Mesothelial cell of epicardium (in vitro differentiated cells): ENCODE measurements around the gene HFM1. TPM values are rescaled to one million over a fixed set of nuclear protein-coding genes. Genes with fewer than 3 reads are reported as not detected.
"Not testable (repeated sequence)": the region's sequence is repeated elsewhere in the genome, so short reads cannot be mapped to it uniquely, and the experiment has no call there.

ENCODE experiments used
- DNase-seq, 2 experiments: peaks; one replicate each; pipeline ENCODE4 v3.0.0; 2021; ENCODE audit warnings: low spot score in 2 of 2; ENCODE audit not compliant: unreplicated experiment in 2 of 2
- H3K27ac Mint-ChIP-seq: 2 replicates; pipeline ENCODE4 v1.8.0; 2021; ENCODE audit warnings: mixed read lengths
- H3K27me3 Mint-ChIP-seq: 2 replicates; pipeline ENCODE4 v1.8.0; 2021; ENCODE audit warnings: low read depth, mixed read lengths
- H3K36me3 Mint-ChIP-seq: 2 replicates; pipeline ENCODE4 v1.8.0; 2021; ENCODE audit warnings: mixed read lengths
- H3K4me1 Mint-ChIP-seq: 2 replicates; pipeline ENCODE4 v1.8.0; 2021; ENCODE audit warnings: mixed read lengths
- H3K4me3 Mint-ChIP-seq: 2 replicates; pipeline ENCODE4 v1.8.0; 2021; ENCODE audit warnings: mild to moderate bottlenecking, moderate library complexity, mixed read lengths
- H3K9me3 Mint-ChIP-seq: 2 replicates; pipeline ENCODE4 v1.8.0; 2021; ENCODE audit warnings: mixed read lengths
- total RNA-seq: library from RNA; stranded (reverse); gene quantifications from 3 replicates; pipeline ENCODE4 v1.2.1, GENCODE V29; 2021
- TF ChIP-seq, protein P1 (sequence below): fragments of 200-600 bp; sonication (generic); IDR thresholded peaks from one replicate; pipeline ENCODE4 v1.5.0; 2021; ENCODE audit warnings: antibody characterized with exemption; ENCODE audit not compliant: unreplicated experiment

The HFM1 gene
- total RNA-seq, 1 donor from 2014 or later: 6.1 TPM

DNA sequence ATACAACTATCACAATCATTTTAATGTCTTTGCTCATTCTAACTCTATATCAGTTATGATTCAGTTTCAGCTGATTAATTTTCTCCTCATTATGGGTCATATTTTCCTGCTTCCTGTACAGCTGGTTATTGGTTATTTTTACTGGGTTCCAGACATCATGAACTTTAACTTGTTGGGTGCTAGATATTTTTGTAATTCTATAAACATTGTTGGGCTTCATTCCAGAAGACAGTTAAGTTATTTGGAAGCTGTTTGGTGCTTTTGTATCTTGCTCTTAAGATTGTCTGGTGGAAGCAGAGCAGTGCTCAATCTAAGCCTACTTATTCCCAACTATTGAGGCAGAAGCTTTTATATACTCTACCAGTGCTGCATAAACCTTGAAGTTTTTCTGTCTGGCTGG, 34.4 kb upstream of the HFM1 start:
- no peak overlapping the region for H3K27ac Mint-ChIP-seq

DNA sequence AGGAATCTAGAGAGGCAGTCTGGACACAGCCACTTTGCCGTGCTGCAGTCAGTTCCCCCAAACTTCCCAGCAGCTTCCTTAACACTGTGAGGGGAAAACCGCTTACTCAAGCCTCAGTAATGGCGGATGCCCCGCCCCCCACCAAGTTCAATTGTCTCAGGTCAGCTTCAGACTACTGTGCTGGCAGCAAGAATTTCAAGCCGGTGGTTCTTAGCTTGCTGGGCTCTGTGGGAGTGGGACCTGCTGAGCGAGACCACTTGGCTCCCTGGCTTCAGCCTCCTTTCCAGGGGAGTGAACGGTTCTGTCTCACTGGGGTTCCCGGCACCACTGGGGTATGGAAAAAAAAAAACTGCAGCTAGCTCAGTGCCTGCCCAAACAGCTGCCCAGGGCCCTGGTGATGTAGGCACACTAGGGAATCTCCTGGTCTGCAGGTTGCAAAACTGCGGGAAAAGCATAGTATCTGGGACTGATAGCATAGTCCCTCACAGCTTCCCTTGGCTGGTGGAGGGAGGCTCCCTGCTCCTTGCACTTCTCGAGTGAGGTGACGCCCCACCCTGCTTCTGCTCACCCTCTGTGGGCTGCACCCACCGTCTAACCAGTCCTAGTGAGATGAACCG, 23.7 kb upstream of the HFM1 start:
- Mint-ChIP-seq H3K27ac (no peak overlapping the region), H3K4me3 (peak overlapping the region; percentile 28), H3K9me3 (peaks cover 7% of the 10 kb centered on the region), H3K36me3 (no peaks in the 10 kb centered on the region), H3K4me1 (no peaks in the 10 kb centered on the region), H3K27me3 (peaks cover 27% of the 10 kb centered on the region)
- TF ChIP-seq, protein P1, sequence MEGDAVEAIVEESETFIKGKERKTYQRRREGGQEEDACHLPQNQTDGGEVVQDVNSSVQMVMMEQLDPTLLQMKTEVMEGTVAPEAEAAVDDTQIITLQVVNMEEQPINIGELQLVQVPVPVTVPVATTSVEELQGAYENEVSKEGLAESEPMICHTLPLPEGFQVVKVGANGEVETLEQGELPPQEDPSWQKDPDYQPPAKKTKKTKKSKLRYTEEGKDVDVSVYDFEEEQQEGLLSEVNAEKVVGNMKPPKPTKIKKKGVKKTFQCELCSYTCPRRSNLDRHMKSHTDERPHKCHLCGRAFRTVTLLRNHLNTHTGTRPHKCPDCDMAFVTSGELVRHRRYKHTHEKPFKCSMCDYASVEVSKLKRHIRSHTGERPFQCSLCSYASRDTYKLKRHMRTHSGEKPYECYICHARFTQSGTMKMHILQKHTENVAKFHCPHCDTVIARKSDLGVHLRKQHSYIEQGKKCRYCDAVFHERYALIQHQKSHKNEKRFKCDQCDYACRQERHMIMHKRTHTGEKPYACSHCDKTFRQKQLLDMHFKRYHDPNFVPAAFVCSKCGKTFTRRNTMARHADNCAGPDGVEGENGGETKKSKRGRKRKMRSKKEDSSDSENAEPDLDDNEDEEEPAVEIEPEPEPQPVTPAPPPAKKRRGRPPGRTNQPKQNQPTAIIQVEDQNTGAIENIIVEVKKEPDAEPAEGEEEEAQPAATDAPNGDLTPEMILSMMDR: no peak
- DNase-seq: no peak

More for the DNA sequence above, 34.4 kb upstream of the HFM1 start:
- Mint-ChIP-seq H3K9me3 (peaks cover 25% of the 10 kb centered on the region), H3K4me3 (no peak overlapping the region), H3K36me3 (peaks cover 2% of the 10 kb centered on the region), H3K4me1 (no peaks in the 10 kb centered on the region), H3K27me3 (peaks cover 16% of the 10 kb centered on the region)
- TF ChIP-seq, protein P1: no peak
- no peak for DNase-seq

DNA sequence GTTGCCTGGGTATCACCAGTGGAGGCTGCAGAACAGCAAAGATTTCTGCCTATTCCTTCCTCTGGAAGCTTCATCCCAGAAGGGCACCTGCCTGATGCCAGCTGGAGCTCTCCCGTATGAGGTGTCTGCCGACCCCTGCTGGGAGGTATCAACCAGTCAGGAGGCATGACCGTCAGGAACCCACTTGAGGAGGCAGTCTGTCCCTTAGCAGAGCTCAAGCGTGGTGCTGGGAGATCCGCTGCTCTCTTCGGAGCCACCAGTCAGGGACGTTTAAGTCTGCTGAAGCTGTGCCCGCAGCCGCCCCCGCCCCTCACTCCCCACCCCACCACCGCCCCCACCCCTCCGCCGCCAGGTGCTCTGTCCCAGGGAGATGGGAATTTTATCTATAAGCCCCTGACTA, 23.1 kb upstream of the HFM1 start:
- no peaks in the 10 kb centered on the region for H3K36me3 Mint-ChIP-seq
- H3K4me1 Mint-ChIP-seq: no peaks in the 10 kb centered on the region
- peaks cover 27% of the 10 kb centered on the region for H3K27me3 Mint-ChIP-seq
- H3K4me3 Mint-ChIP-seq: no peak overlapping the region
- no peak overlapping the region for H3K27ac Mint-ChIP-seq
- H3K9me3 Mint-ChIP-seq: peaks cover 7% of the 10 kb centered on the region
- TF ChIP-seq, protein P1: no peak
- DNase-seq: no peak

DNA sequence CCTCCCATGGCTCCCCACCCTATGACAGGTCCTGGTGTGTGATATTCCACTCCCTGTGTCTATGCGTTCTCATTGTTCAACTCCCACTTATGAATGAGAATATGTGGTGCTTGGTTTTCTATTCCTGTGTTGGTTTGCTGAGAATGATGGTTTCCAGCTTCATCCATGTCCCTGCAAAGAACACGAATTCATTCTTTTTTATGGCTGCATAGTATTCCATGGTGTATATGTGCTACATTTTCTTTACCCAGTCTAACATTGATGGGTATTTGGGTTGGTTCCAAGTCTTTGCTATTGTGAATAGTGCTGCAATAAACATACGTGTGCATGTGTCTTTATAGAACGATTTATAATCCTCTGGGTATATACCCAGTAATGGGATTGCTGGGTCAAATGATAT, 17.9 kb upstream of the HFM1 start:
- not testable (repeated sequence) for H3K4me3 Mint-ChIP-seq, H3K9me3 Mint-ChIP-seq, DNase-seq, H3K36me3 Mint-ChIP-seq, H3K27ac Mint-ChIP-seq, H3K4me1 Mint-ChIP-seq
- H3K27me3 Mint-ChIP-seq: peaks cover 27% of the 10 kb centered on the region

DNA sequence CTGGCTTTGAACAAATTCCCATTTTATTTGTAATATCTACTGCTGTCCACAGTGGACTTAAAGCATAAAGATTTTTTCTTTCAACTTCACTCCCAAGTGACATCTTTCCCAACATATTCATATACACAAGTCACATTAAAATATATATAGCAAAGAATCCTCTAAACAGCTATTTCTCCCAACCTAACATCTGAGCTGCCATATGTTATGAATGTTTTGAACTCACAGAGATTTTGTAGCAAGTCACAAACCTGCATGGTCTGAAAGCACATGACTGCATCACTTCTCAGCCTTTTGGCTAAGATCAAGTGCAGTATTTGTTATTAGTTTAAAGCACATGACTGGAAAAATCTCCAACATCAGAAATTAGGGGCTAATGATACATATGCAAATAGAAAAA, 7.7 kb upstream of the HFM1 start:
- TF ChIP-seq, protein P1: no peak
- Mint-ChIP-seq H3K27me3 (peaks cover 13% of the 10 kb centered on the region), H3K36me3 (no peaks in the 10 kb centered on the region), H3K4me1 (no peaks in the 10 kb centered on the region), H3K9me3 (no peaks in the 10 kb centered on the region), H3K4me3 (no peak overlapping the region), H3K27ac (no peak overlapping the region)
- no peak for DNase-seq

DNA sequence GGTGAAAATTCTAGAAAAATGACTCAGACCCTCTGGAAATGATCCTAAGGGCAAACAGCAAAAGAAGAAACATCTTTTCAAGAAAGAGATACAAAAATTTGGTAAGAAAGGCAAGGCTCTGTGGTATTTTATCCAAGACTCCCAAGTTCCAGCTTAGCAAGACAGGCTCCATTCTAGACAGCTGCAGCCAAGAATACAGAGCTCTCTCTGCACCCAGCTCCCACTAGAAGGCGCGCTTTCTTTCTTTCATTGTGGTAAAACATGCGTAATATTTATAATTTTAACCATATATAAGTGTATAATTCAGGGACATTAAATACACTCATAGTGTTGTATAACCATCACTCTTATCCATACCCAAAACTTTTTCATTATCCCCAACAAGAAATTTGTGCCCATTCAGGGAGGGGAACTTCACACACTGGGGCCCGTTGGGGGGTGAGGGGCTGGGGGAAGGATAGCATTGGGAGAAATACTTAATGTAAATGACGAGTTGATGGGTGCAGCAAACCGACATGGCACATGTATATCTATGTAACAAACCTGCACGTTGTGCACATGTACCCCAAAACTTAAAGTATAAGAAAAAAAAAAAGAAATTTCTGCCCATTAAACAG, 2.2 kb upstream of the HFM1 start:
- no peak overlapping the region for H3K4me3 Mint-ChIP-seq
- no peak for DNase-seq

More for the DNA sequence above, 2.2 kb upstream of the HFM1 start:
- TF ChIP-seq, protein P1: no peak
- H3K9me3 Mint-ChIP-seq: no peaks in the 10 kb centered on the region
- peaks cover 13% of the 10 kb centered on the region for H3K27me3 Mint-ChIP-seq
- H3K36me3 Mint-ChIP-seq: no peaks in the 10 kb centered on the region
- H3K27ac Mint-ChIP-seq: no peak overlapping the region
- peaks cover 8% of the 10 kb centered on the region for H3K4me1 Mint-ChIP-seq
